ENCODE measurements around the gene WNT3.
"Not testable (repeated sequence)": the region's sequence is repeated elsewhere in the genome, so short reads cannot be mapped to it uniquely, and the experiment has no call there.

WNT3 gene

GRCh38 chr17:46766493-46767491, 51.7 kb downstream of the WNT3 start:
- DNase-seq (ENCODE audit: low read depth in 1 of 2, low spot score in 1 of 2) = no peak

GRCh38 chr17:46765453-46765852, 53.0 kb downstream of the WNT3 start:
- no peak for DNase-seq (ENCODE audit: low read depth in 1 of 2, low spot score in 1 of 2)

GRCh38 chr17:46764709-46765401, 53.6 kb downstream of the WNT3 start:
- DNase-seq (ENCODE audit: low read depth in 1 of 2, low spot score in 1 of 2) = no peak

GRCh38 chr17:46764000-46764708, 54.3 kb downstream of the WNT3 start:
- DNase-seq (ENCODE audit: low read depth in 1 of 2, low spot score in 1 of 2) = no peak

- DNase-seq (ENCODE audit: low read depth in 1 of 2, low spot score in 1 of 2) = no peak
Measured at GRCh38 chr17:46763416-46763815, 55.1 kb downstream of the WNT3 start.

- DNase-seq (ENCODE audit: low read depth in 1 of 2, low spot score in 1 of 2) = no peak
Measured at GRCh38 chr17:46759141-46759540, 59.4 kb downstream of the WNT3 start.

- DNase-seq (ENCODE audit: low read depth in 1 of 2, low spot score in 1 of 2) = no peak
Measured at GRCh38 chr17:46758614-46759013, 59.9 kb downstream of the WNT3 start.

- not testable (repeated sequence) for DNase-seq (ENCODE audit: low read depth in 1 of 2, low spot score in 1 of 2)
Measured at GRCh38 chr17:46757588-46757987, 60.9 kb downstream of the WNT3 start.

GRCh38 chr17:46756861-46757260, 61.6 kb downstream of the WNT3 start:
- DNase-seq (ENCODE audit: low read depth in 1 of 2, low spot score in 1 of 2) = no peak

- DNase-seq (ENCODE audit: low read depth in 1 of 2, low spot score in 1 of 2) = no peak
Measured at GRCh38 chr17:46756081-46756735, 62.3 kb downstream of the WNT3 start.

GRCh38 chr17:46753776-46754175, 64.7 kb downstream of the WNT3 start:
- no peak for DNase-seq (ENCODE audit: low read depth in 1 of 2, low spot score in 1 of 2)

GRCh38 chr17:46751425-46751824, 67.1 kb downstream of the WNT3 start:
- DNase-seq (ENCODE audit: low read depth in 1 of 2, low spot score in 1 of 2) = no peak

- DNase-seq (ENCODE audit: low read depth in 1 of 2, low spot score in 1 of 2) = no peak
Measured at GRCh38 chr17:46745376-46745775, 73.1 kb downstream of the WNT3 start.

GRCh38 chr17:46744441-46744840, 74.1 kb downstream of the WNT3 start:
- no peak for DNase-seq (ENCODE audit: low read depth in 1 of 2, low spot score in 1 of 2)

- no peak for DNase-seq (ENCODE audit: low read depth in 1 of 2, low spot score in 1 of 2)
Measured at GRCh38 chr17:46742565-46743270, 75.8 kb downstream of the WNT3 start.

GRCh38 chr17:46741122-46741730, 77.3 kb downstream of the WNT3 start:
- no peak for DNase-seq (ENCODE audit: low read depth in 1 of 2, low spot score in 1 of 2)

- DNase-seq (ENCODE audit: low read depth in 1 of 2, low spot score in 1 of 2) = no peak
Measured at GRCh38 chr17:46739982-46740381, 78.5 kb downstream of the WNT3 start.

GRCh38 chr17:46738544-46738943, 79.9 kb downstream of the WNT3 start:
- DNase-seq (ENCODE audit: low read depth in 1 of 2, low spot score in 1 of 2) = no peak

GRCh38 chr17:46737326-46737725, 81.2 kb downstream of the WNT3 start:
- DNase-seq (ENCODE audit: low read depth in 1 of 2, low spot score in 1 of 2) = no peak

- DNase-seq (ENCODE audit: low read depth in 1 of 2, low spot score in 1 of 2) = no peak
Measured at GRCh38 chr17:46736100-46736499, 82.4 kb downstream of the WNT3 start.

All from activated T-helper 1 cell treated with anti-CD3 and anti-CD28 coated beads, Interleukin-2, amount 50 U/mL, for 16 hours (primary cell).